B cell (primary cell): ENCODE data around the gene BCL7C.

Source experiments
- CTCF ChIP-seq: fragments of 200-600 bp; IDR thresholded peaks from one replicate; pipeline ENCODE4 v1.8.0; 2022; ENCODE audit warnings: antibody characterized with exemption, mild to moderate bottlenecking
- EZH2 ChIP-seq: IDR thresholded peaks from 2 replicates; pipeline ENCODE4 v1.6.1; 2012; ENCODE audit warnings: borderline replicate concordance, low read depth, mild to moderate bottlenecking, moderate library complexity, low read length; ENCODE audit not compliant: insufficient read depth, poor library complexity, severe bottlenecking

- TF ChIP-seq CTCF: no peak
- no peak for TF ChIP-seq EZH2
These were observed 29.7 kb upstream of the BCL7C start, which contains the start of gene FBXL19 for GRCh38 chr16:30923554-30924075.
